Stimulated activated CD8-positive, alpha-beta memory T cell treated with anti-CD3 and anti-CD28 coated beads, Interleukin-15, amount 100 ng/mL, for 1 hour (primary cell): ENCODE measurements around the gene TXNRD2.
A peak's percentile ranks its signal among the peaks of the same experiment; 100 is the strongest.

Source experiments
- DNase-seq: peaks from one replicate; pipeline ENCODE4 v3.0.0-alpha.2; 2020; ENCODE audit warnings: low read depth

The TXNRD2 gene

GRCh38 chr22:19862619-19863246, 78.9 kb downstream of the TXNRD2 start:
- DNase-seq, result no peak

DNA sequence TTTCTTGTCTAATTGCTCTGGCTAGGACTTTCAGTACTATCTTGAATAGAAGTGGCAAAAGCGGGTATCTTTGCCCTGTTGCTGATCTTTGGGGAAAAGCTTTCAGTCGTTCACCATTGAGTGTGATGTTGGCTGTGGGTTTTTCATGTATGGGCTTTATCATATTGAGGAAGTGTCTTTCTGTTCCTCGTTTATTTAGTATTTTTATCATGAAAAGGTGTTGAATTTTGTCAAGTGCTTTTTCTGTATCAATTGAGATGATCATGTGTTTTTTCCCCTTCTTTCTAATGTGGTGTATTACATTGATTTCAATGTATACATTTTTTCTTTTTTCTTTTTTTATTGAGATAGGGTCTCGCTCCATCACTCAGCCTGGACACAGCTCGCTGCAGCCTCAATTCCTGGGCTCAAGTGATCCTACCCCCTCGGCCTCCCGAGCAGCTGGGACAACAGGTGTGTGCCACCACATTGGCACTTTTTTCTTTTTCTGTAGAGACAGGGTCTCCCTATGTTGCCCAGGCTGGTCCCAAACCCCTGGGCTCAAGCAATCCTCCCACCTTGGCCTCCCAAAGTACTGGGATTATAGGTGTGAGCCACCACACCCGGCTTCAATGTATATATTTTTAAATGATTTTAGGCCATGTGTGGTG, 81.6 kb downstream of the TXNRD2 start:
- DNase-seq, result no peak

DNA sequence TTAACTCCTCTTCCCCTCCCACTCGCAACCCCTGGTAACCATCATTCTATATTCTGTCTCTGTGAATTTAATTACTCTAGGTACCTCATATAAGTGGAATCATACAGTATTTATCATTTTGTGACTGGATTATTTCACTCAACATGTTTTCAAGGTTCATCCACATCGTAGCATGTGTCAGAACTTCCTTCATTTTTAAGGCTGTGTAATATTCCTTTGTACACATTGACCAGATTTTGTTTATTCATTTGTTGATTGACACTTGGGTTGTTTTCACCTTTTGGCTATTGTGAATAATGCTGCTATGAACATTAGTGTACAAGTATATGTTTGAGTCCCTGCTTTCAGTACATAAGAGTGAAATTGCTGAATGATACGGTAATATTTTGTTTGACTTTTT, 84.2 kb downstream of the TXNRD2 start:
- DNase-seq, result no peak

GRCh38 chr22:19855504-19856409, 85.9 kb downstream of the TXNRD2 start:
- no peak for DNase-seq

DNA sequence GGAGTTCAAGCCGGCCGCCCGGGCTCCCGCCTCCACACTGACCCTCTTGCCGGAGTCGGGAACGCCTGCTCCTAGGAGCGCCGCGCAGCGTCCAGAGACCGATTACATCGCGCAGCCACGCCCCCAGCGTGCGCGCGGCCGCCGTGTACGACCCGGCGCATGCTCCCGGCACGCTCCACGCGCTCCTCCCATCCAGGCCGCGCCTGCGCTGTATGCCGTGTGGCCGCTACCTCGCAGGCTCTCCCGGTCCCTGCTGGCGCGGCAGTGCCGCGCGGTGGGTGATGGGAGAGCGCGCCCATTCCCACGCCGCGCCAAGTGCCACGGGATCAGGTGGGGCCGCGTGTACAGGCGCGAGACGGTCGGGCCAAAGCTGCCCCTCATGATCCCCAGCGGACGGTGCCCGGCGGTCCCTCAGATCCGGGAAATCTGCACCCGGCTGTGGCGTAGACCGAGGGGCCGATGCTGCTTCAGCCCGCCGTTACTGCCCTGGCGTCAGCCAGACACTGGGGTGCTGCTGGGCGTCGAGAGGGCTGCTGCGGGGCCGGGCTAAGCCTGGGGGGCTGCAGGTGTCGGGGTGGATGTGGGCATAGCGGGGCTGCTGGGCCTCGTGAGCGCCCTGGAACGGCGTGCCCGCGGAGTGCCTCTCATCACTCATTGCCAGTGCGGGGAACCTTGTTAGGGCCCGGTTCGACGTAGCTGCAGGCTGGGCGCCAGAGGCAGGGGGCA, 86.7 kb downstream of the TXNRD2 start, which contains the start of the genes GNB1L and RTL10:
GNB1L (minus strand) TSS at position 97 of the 726 bp plus-strand sequence. CDS start 33,519 bp downstream, outside the sequence.
RTL10 (minus strand) TSS at position 97 of the 726 bp plus-strand sequence. CDS start 2,613 bp downstream, outside the sequence.
- DNase-seq, result peak; percentile 86

DNA sequence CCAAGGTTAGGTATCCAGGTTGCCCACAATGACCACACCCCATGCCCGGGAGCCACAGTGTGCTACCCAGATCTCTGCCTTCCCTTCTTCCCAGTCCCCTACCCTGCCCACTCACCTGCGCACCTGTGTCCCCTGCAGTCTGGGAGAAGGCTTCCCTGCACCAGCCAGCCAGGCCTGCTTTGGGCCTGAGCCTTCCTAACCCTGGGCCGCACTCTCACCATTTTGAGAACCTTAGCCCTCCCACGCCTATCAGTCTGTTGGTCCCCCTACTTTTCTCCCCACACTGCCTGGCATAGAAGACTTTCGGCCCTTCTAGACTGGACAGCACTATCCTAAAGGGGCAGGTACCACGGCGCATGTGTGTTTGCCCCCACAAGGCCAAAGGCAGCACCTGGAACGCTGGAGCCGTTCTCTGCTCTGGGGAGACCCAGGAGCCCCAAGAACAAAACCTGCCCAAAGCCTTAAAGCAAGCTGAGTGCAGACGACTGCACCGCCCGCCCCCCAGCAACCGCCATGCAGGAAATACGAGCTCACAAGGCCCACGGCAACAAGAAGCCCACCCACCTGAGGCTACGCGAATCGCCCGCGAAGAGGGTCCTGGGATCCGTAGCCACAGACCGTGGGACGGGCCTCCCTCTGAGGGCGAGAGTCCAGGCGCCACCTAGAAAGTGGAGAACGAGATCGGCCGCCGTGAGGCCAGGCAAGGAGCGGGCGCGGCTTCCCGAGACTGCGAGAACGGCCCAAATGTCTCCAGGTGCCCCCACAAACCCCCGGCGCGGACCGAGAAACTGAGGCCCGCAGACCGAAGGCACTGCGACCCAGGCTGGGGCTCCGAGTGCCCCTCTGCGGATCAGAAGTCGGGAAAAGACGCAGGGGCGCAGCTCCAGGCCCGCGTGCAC, 87.5 kb downstream of the TXNRD2 start:
- DNase-seq, result no peak

- no peak for DNase-seq
Measured at GRCh38 chr22:19853058-19853878, 88.3 kb downstream of the TXNRD2 start.

DNA sequence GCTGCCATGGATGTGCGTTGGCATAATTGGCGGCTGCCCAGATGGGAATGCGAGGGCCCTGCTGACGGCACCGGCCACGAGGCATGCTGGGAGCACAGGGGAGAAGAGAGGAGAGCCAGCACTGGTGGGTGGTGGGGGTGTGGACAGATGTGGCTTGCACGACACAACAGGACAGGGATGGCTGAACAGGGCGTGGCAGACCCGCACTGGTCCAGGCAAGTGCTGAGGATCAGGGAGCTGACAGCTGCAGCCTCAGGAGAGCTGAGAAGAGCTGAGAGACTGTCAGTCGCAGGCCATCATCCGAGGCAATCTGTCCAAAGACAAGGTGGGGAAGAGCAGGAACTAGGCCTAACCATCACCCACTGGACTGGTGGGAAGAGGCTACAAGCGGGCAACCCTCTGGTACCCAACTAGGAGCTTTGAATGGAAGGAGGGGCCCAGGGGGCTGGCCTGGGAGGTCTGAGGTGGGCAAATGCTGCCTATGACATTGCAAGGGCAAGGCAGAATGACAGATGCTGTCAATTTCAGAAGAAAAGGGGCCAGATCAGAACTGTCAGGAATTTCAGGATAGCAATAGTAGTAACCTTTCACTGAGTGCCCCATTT, 89.3 kb downstream of the TXNRD2 start:
- no peak for DNase-seq

GRCh38 chr22:19851291-19852176, 90.1 kb downstream of the TXNRD2 start:
- DNase-seq, result no peak

- no peak for DNase-seq
Measured at GRCh38 chr22:19850763-19851109, 90.9 kb downstream of the TXNRD2 start.

DNA sequence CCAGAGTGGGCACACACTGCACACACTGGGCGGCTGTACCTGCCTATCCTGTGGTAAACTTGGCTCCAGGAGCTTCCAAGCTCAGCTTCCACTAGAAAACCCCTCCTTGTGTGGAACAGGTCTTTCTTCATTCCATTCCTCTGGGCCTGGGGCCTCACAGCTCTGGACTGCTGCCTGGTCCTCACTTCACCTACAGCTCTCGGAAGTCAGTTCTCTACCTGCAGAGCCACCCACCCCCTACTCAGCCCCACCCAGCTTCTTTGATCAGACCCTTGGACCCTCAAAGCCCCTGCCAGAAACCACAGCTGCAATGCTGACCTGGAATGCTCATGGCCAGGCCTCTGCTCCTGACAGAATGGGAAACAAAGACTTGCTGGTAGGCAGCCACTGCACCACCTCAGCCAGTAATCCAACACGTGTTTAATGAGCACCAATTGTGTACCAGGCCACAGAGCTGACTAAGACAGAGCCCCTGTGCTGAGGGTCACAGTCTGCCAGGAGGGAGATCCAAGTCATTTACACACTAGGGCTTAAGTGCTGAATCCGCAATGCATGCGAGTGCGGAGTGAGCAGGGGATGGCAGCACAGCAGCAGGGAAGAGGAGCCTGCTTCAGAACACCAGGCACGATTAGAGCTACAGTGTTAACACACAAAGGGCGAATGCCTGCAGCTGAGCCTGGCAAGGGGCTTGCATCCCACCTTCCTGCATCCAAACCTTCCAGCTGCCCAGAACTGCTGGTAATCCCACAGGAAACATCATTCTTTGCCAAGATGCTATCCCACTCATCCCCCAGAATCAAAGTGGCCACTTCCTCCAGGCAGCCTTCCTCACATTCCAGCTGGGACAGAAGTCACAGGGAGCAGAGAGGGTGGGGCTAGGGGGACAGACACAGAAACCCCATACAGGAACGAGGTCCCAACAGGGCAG, 91.5 kb downstream of the TXNRD2 start:
- DNase-seq, result no peak

DNA sequence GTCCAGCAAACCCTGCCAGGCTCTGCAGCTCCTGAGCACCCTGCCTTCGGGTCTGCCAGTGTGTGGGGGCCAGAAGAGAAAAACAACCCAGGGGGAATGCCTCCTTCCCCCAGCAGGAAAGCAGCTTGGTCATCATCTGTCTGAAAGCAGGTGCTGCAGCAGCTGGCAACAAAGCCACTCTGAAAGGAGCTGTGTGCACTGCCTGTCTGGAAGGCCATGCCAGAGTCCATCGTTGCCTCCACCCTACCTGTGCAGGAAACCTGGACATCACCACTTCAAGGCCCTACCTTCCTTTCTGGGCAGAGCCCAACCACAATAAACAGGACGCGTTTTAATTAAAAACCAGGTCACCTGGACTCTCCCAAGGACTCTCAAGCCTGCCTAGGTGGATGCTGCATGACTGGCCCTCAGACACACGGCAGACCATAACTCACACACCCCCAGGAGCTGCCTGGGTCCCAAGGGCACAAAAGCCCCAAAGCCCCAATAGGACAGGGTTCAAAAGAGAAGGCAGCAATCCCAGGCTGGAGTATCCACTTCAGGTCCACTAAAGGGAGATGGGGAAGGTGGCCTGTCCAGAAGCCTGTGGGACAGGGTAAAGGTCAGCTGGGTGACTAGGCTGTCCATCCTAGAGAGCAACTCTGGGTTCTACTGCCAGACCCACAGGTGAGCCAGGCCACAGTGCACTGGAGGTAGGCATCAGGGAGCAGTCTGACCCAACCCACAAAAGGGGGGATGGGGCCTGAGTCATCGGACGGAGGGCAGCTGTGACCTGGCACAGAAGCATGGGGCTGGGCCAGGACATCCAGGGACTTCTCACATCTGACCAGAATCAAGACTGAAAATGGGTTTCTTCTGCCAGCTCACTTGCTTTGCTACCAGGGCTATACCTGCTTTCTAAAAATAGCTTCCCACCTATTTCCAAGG, 93.1 kb downstream of the TXNRD2 start:
- DNase-seq, result no peak

DNA sequence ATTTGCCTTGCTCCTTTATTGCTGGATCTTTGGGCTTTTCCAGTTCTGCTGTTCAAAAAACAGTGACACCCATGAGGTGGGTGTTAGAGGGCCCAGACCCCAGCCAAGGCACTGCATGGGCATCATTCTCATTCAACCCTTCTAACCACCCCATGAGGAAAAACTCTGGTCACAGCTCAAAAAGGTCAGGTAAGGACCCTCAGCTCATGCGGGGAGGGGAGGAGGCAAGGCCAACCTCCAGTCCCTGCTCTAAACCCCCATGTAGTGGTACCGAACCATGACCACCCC, 94.3 kb downstream of the TXNRD2 start:
- no peak for DNase-seq

DNA sequence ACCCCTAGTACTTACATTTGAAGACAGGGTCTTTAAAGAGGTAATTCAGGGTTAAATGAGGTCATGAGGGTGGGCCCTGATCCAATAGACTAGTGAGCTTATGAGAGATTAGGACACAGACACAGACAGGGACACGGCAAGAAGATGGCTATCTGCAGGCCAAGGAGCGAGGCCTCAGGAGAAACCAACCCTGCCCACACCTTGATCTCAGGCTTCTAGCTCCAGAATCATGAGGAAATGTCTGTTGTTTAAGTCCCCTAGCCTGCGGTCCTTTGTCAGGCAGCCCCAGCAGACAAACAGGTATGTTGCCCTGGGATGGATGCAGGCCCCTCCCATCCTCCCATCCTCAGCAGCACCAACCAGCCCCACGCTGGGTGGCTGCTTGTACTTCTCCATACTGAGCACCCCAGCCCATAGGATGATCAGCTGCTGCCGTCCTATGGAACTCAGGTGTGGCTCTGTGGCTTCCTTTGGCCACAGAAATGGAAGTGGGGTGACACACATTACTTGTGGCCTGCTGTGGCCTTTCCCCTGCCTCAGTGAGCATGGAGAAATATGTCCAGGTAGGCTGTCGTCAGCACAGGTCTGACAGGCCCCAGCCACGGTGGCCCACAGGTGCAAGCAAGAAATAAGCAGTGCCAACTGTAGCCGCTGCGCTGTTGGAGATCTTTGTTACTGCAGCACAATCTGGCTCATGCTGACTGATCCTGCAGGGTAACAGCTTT, 94.8 kb downstream of the TXNRD2 start:
- DNase-seq, result no peak

GRCh38 chr22:19845054-19845722, 96.4 kb downstream of the TXNRD2 start:
- no peak for DNase-seq
